Fibroblast of skin of scalp (primary cell): ENCODE results near the gene ASB7.
A peak's percentile ranks its signal among the peaks of the same experiment; 100 is the strongest.

Experiments used
- DNase-seq: peaks from one replicate; pipeline ENCODE4 v3.0.0-alpha.2; 2013

Gene ASB7

GRCh38 chr15:100597862-100598261, 4.5 kb upstream of the ASB7 start:
- DNase-seq: no peak

GRCh38 chr15:100598655-100599054, 3.7 kb upstream of the ASB7 start:
- no peak for DNase-seq

- DNase-seq: no peak
Observed at GRCh38 chr15:100601163-100601562, 1.2 kb upstream of the ASB7 start.

GRCh38 chr15:100601617-100602063, 749 bp upstream of the ASB7 start:
- no peak for DNase-seq

GRCh38 chr15:100602823-100603393, 519 bp downstream of the ASB7 start:
- DNase-seq: no peak

GRCh38 chr15:100612539-100612938, 10.2 kb downstream of the ASB7 start:
- no peak for DNase-seq

GRCh38 chr15:100613208-100613607, 10.8 kb downstream of the ASB7 start:
- no peak for DNase-seq

- no peak for DNase-seq
Observed at GRCh38 chr15:100614336-100614735, 11.9 kb downstream of the ASB7 start.

- DNase-seq: no peak
Observed at GRCh38 chr15:100614918-100615317, 12.5 kb downstream of the ASB7 start.

- no peak for DNase-seq
Observed at GRCh38 chr15:100615801-100616200, 13.4 kb downstream of the ASB7 start.

GRCh38 chr15:100616700-100617099, 14.3 kb downstream of the ASB7 start:
- DNase-seq: no peak

- peak; percentile 46 for DNase-seq
Observed at GRCh38 chr15:100623301-100623700, 20.9 kb downstream of the ASB7 start.

- DNase-seq: peak; percentile 66
Observed at GRCh38 chr15:100627789-100628395, 25.5 kb downstream of the ASB7 start.

- peak; percentile 60 for DNase-seq
Observed at GRCh38 chr15:100628746-100629145, 26.4 kb downstream of the ASB7 start.

GRCh38 chr15:100631831-100632230, 29.4 kb downstream of the ASB7 start:
- no peak for DNase-seq

GRCh38 chr15:100633763-100634075, 31.3 kb downstream of the ASB7 start:
- DNase-seq: no peak

- no peak for DNase-seq
Observed at GRCh38 chr15:100635406-100636071, 33.1 kb downstream of the ASB7 start.

GRCh38 chr15:100638177-100638730, 35.9 kb downstream of the ASB7 start:
- DNase-seq: no peak

- DNase-seq: no peak
Observed at GRCh38 chr15:100642213-100642949, 40.0 kb downstream of the ASB7 start.

GRCh38 chr15:100642950-100643338, 40.6 kb downstream of the ASB7 start:
- DNase-seq: no peak

- no peak for DNase-seq
Observed at GRCh38 chr15:100645671-100646070, 43.3 kb downstream of the ASB7 start.

GRCh38 chr15:100648951-100649350, 46.6 kb downstream of the ASB7 start:
- DNase-seq: no peak

- no peak for DNase-seq
Observed at GRCh38 chr15:100650685-100651084, 48.3 kb downstream of the ASB7 start.
